Osteocyte (in vitro differentiated cells): Measurements from ENCODE around the gene ARPP21. TPM values are rescaled to one million over a fixed set of nuclear protein-coding genes. Genes with fewer than 3 reads are reported as not detected.

Experiments
- DNase-seq: peaks from one replicate; pipeline ENCODE4 v3.0.0; 2021; ENCODE audit warnings: mixed read lengths; ENCODE audit not compliant: unreplicated experiment; ENCODE audit errors: extremely low spot score
- H3K27ac Mint-ChIP-seq: one replicate; pipeline ENCODE4 v1.8.0; 2021; ENCODE audit warnings: mild to moderate bottlenecking, mixed read lengths; ENCODE audit not compliant: unreplicated experiment
- H3K27me3 Mint-ChIP-seq: one replicate; pipeline ENCODE4 v1.8.0; 2021; ENCODE audit warnings: mixed read lengths; ENCODE audit not compliant: unreplicated experiment
- H3K36me3 Mint-ChIP-seq: one replicate; pipeline ENCODE4 v1.8.0; 2021; ENCODE audit warnings: mixed read lengths; ENCODE audit not compliant: unreplicated experiment
- H3K4me1 Mint-ChIP-seq: one replicate; pipeline ENCODE4 v1.8.0; 2021; ENCODE audit warnings: mixed read lengths; ENCODE audit not compliant: unreplicated experiment
- H3K4me3 Mint-ChIP-seq: one replicate; pipeline ENCODE4 v1.8.0; 2021; ENCODE audit warnings: mild to moderate bottlenecking, moderate library complexity, mixed read lengths; ENCODE audit not compliant: unreplicated experiment
- H3K9me3 Mint-ChIP-seq: one replicate; pipeline ENCODE4 v1.8.0; 2021; ENCODE audit warnings: mixed read lengths; ENCODE audit not compliant: unreplicated experiment
- CTCF ChIP-seq: fragments of 200-600 bp; sonication (generic); IDR thresholded peaks from 2 replicates; pipeline ENCODE4 v1.5.0; 2021; ENCODE audit warnings: antibody characterized with exemption, mild to moderate bottlenecking, moderate library complexity
- total RNA-seq: library from RNA; stranded (reverse); gene quantifications from 2 replicates; pipeline ENCODE4 v1.2.1, GENCODE V29; 2021

Gene ARPP21
- total RNA-seq, 1 donor from 2014 or later, result 3.7 TPM

- no peaks in the 10 kb centered on the region for H3K36me3 Mint-ChIP-seq
- peaks cover 18% of the 10 kb centered on the region for H3K27me3 Mint-ChIP-seq
Measured at GRCh38 chr3:35688826-35689225, 49.5 kb downstream of the ARPP21 start.

GRCh38 chr3:35690271-35690670 is 50.9 kb downstream of the ARPP21 start:
- DNase-seq, result no peak
- Mint-ChIP-seq H3K9me3 (no peaks in the 10 kb centered on the region), H3K27me3 (peaks cover 19% of the 10 kb centered on the region), H3K36me3 (no peaks in the 10 kb centered on the region), H3K4me1 (peaks cover 6% of the 10 kb centered on the region), H3K4me3 (no peak overlapping the region), H3K27ac (no peak overlapping the region)
- no peak for TF ChIP-seq CTCF

More at GRCh38 chr3:35688826-35689225, 49.5 kb downstream of the ARPP21 start:
- no peaks in the 10 kb centered on the region for H3K9me3 Mint-ChIP-seq
- no peak overlapping the region for H3K4me3 Mint-ChIP-seq
- H3K27ac Mint-ChIP-seq, result no peak overlapping the region
- DNase-seq, result no peak
- no peak for TF ChIP-seq CTCF
- H3K4me1 Mint-ChIP-seq, result peaks cover 6% of the 10 kb centered on the region

- DNase-seq, result no peak
- no peaks in the 10 kb centered on the region for H3K4me1 Mint-ChIP-seq
Measured at GRCh38 chr3:35705904-35706303, 66.6 kb downstream of the ARPP21 start.

GRCh38 chr3:35707904-35708303 is 68.6 kb downstream of the ARPP21 start:
- Mint-ChIP-seq H3K27ac (no peak overlapping the region), H3K9me3 (no peaks in the 10 kb centered on the region), H3K4me1 (no peaks in the 10 kb centered on the region), H3K27me3 (peaks cover 20% of the 10 kb centered on the region), H3K36me3 (no peaks in the 10 kb centered on the region), H3K4me3 (no peak overlapping the region)
- no peak for TF ChIP-seq CTCF
- DNase-seq, result no peak

More at GRCh38 chr3:35705904-35706303, 66.6 kb downstream of the ARPP21 start:
- Mint-ChIP-seq H3K9me3 (no peaks in the 10 kb centered on the region), H3K36me3 (no peaks in the 10 kb centered on the region), H3K4me3 (no peak overlapping the region), H3K27ac (no peak overlapping the region), H3K27me3 (peaks cover 16% of the 10 kb centered on the region)
- no peak for TF ChIP-seq CTCF

- H3K27me3 Mint-ChIP-seq, result peaks cover 23% of the 10 kb centered on the region
- no peak for DNase-seq
- H3K4me1 Mint-ChIP-seq, result no peaks in the 10 kb centered on the region
- TF ChIP-seq CTCF, result no peak
- H3K36me3 Mint-ChIP-seq, result no peaks in the 10 kb centered on the region
- H3K27ac Mint-ChIP-seq, result no peak overlapping the region
- H3K9me3 Mint-ChIP-seq, result no peaks in the 10 kb centered on the region
- no peak overlapping the region for H3K4me3 Mint-ChIP-seq
Measured at GRCh38 chr3:35708394-35709271, 69.3 kb downstream of the ARPP21 start.
